HG02938 (cell line): ENCODE measurements around the gene SNCA.

Source experiments
- ATAC-seq: cut with Tn5 transposase; IDR thresholded peaks from one replicate; pipeline ENCODE4 v1.9.1; 2021; ENCODE audit warnings: mild to moderate bottlenecking, moderate library complexity; ENCODE audit not compliant: unreplicated experiment

The SNCA gene

GRCh38 chr4:89836897-89837384, at the start of gene SNCA:
Gene SNCA (minus strand): TSS chr4:89837161. CDS start chr4:89835667, 1,494 bp downstream.
- peak; percentile 25 for ATAC-seq

GRCh38 chr4:89879215-89879614, 42.3 kb upstream of the SNCA start:
- ATAC-seq: no peak

DNA sequence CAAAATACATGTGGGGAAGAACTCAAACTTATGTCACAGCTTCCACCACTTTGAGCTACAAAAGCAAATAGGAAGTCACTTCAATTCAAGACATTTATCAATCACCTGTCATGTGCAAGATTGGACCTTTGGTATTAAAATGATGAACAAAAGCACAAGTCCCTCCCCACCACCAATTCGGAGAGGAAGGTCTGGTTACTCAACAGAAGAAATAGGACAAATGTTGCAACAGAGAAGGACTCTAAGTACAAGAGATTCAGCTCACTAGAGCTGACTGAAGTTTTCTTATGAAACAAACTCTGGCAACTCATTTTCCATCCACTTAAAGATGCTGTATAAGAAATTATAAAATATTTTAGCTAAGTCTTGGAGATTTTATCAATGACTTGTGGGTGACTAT, 41.6 kb upstream of the SNCA start:
- ATAC-seq: no peak

DNA sequence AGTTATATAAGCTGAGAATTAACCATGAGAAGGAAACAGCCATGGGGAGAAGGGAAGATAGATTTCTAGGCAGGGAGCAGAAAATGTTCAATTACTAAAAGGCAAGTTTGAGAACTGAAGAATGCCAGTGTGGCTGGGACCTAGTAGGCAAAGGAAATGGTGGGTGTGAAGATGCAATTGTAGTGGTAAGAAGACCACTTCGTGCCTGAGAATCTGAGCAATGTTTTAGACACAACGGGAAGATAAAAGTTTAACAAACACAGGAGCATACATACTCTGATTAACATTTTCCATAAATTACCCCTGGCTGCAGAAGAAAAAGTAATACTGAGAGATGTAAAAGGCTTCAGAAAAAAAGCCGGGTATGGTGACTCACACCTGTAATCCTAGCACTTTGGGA, 39.6 kb upstream of the SNCA start:
- no peak for ATAC-seq

DNA sequence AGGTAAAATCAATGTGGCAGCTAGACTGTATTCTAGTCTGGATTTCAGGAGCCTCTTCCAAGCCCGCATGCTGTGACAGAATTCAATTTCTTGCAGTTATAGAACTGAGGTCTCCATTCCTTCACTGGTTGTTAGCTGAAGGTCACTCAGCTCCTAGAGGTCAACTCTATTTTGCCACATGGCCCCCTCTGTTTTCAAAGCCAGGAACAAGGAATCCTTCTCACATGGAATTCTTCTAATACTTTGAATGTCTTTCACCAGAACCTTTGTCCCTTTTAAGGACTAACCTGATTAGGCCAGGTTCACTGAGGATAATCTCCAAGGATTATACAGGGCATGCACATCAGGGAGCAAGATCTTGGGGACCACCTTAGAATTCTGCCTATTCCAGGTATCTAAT, 34.2 kb upstream of the SNCA start:
- ATAC-seq: no peak

GRCh38 chr4:89868999-89869589, 32.1 kb upstream of the SNCA start:
- ATAC-seq: no peak

DNA sequence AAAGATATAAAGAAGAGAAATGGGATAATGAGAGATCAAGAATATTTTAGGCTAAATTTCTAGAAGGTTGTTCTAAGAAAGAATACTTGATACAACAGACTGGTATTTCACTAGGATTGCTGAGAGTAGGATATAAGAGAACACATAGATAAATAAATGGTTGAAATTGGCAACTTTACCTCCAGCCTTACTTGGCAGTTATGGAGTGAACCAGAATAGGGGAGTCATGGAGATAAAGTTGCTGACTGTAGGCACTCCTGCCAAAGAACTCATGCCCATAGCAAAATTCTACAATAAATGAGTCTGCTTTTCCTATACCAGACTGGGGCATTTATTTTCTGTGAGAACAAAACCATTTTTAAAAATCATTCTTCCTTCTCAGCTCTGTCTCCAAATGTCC, 31.3 kb upstream of the SNCA start:
- no peak for ATAC-seq

- ATAC-seq: no peak
Measured at GRCh38 chr4:89863533-89863932, 26.6 kb upstream of the SNCA start.

DNA sequence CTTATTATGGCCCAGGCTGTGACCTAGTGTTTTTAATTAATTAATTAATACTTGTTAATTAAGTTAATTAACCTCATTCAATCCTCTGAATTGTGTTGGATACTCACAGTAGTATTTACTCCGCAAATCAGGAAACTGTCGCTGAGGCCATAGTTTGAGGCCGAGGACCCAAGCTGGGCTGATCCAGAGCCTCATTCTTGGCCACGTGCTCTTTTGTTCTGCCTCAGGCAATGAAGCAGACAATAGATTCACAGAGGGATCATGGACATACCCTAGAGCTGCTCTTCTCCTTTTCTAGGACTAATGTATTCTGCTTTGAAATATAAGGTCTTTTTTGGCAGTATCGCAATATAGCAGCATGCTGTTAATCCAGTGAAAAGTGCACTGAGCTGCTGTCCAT, 24.0 kb upstream of the SNCA start:
- ATAC-seq: no peak

- no peak for ATAC-seq
Measured at GRCh38 chr4:89855236-89855635, 18.3 kb upstream of the SNCA start.

- no peak for ATAC-seq
Measured at GRCh38 chr4:89847571-89848325, 10.8 kb upstream of the SNCA start.

GRCh38 chr4:89839558-89839957, 2.6 kb upstream of the SNCA start:
- no peak for ATAC-seq

- ATAC-seq: no peak
Measured at GRCh38 chr4:89837993-89838390, 1.0 kb upstream of the SNCA start.

DNA sequence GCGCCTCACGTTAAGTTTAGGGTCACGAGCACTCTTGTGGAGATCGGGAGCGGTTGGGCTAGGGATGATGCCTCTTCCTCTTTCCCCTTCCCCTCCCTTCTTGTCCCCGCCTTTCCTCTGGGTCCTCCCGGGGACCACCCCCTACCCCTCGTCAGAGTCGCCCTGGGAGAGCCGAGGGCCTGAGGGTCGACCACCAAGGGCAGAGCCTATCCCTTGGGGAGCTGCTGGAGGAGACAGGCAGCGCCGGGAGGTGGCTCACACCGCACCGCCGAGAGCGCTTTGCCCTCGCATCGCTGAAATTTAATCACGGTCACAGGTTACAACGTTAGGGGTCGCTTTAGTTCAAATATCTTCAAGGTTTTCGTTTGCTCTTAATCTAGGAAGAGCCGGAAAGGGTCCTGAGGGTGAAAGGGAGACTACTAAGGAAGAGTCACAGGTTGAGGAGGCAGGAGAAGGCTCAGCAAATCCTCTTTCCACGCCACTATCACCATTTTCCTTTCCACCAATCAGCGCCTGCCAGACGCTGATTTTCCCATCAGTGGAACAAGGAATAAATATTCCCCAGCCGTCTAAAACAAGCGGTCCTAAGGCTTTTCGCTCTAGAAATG, 528 bp upstream of the SNCA start:
- peak; percentile 39 for ATAC-seq

DNA sequence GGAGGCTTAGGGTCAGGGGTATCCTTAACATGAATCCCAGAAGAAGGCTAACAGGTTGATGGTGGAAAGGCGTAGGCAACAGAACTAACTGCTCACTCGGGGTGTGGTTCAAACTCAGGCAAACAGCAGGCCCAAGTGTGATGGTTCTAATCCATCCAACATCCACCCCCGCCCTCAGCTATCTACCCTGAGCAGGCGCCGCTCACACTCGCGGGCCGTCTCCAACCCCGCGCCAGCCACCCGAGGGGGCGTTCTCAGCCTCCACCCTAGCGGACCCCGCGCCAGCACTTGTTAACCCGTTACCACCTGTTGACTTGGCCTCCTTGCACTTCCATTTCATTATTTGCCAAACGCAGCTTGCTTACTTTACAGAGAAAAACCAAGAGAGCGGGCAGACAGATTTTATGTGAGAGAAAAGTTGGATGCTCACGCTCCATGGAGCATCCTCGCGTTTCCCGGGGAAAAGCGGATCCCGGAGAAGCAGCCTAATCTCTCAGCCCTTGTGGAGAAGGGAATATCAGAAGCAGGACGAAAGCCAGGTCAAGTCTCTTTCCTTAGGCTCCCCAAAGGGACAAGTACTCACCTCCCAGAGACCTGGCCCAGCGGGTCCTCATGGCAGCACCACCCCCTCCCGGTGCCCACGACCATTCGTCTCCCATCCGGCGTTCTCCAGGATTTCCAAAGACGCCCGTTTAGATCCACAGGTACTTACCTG, 773 bp downstream of the SNCA start:
- ATAC-seq: no peak

DNA sequence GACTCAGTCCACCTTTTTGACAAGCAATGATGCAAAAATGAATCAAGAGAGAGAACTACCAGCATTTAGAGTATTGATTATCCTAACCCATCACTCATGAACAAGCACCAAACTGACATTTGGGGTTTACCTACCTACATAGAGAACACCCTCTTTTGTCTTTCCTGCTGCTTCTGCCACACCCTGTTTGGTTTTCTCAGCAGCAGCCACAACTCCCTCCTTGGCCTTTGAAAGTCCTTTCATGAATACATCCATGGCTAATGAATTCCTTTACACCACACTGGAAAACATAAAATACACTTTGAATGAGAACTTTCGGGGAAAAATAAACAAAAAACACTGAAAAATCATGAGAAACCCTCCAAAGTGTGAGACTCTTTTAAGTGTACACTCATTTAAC, 1.5 kb downstream of the SNCA start:
- no peak for ATAC-seq

DNA sequence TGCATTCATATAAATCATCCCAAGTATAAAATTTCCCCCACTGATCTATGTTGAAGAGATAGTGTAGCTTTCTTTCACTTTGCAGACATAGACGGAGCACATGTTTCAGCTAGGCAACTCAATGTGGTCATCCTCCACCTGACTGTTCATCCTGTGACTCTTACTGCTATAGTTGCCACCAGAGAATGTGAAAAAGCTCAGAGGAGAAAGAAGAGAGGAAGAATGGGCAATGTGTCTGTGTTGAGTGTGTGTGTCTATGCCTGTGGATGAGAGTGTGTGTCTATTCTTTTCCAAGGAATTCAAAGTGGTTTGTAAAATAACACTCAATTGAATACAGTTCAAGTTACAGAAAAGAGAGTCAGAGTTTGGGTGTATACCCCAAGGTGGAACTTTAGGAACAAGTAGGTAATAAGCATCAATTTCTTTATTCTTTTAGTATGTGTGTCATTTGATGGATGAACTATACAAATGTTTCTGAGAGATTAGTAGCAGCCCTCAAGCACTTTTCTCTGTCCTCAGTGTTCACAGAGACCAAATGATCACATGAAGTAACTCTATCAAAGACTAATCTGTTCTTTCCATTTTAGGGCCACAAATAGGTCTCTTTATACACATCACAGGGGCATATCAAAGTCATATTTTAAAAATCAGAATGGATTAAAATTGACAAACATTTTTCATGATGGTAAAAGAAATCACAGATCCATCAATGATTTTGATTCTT, 2.3 kb downstream of the SNCA start:
- no peak for ATAC-seq

- ATAC-seq: peak; percentile 91
Measured at GRCh38 chr4:89829470-89830138, 7.4 kb downstream of the SNCA start.

DNA sequence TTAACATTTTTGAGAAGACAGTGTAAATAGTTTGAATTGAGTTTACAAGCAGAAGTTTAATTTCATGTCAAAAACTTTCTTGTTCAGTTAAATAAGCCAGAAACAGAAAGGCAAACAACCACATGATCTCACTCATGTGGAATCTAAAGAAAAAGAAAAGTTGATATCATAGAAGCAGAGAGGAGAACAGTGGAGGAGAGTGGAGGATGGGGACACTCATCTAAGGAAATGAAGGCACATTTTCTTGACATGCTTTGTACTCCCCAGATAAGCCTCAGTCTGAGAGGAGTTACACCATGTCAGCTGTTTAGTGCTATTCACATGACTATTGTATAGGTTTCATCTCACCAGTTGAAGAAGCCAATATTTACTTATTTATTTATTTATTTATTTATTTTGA, 13.5 kb downstream of the SNCA start:
- no peak for ATAC-seq

DNA sequence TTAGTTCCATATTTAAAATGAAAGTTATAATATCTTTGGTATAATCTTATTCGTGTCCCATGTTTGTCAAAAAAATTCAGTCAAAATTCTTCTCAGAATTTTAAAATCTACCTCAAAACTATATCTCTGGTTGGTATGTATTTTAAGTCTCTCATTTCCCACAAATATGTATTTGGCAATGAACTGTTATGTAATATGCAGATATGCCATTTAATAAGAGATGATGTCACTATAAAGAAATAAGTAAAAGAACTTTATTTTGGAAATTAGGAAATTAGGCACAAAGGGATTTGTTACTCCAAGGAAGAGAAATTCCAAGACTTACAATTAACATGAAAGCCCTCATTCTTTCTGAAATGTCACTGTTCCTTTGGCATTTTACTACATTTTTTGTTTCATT, 15.3 kb downstream of the SNCA start:
- ATAC-seq: no peak
